ENCODE results near the gene KCNG1.

DNA sequence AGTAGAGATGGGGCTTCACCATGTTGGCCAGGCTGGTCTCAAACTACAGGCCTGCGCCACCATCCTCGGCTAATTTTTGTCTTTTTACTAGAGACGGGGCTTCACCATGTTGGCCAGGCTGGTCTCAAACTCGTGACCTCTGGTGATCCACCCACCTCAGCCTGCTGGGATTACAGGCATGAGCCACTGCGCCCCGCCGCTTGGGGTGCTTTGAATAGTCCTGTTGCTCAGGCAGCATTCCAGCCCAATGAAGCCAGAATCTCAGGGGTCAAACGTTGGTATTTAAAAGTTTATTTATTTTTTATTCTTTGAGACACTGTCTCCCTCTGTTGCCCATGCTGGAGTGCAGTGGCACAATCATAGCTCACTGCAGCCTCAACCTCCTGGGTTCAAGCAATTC, 53.0 kb downstream of the KCNG1 start:
- TF ChIP-seq, protein P1, sequence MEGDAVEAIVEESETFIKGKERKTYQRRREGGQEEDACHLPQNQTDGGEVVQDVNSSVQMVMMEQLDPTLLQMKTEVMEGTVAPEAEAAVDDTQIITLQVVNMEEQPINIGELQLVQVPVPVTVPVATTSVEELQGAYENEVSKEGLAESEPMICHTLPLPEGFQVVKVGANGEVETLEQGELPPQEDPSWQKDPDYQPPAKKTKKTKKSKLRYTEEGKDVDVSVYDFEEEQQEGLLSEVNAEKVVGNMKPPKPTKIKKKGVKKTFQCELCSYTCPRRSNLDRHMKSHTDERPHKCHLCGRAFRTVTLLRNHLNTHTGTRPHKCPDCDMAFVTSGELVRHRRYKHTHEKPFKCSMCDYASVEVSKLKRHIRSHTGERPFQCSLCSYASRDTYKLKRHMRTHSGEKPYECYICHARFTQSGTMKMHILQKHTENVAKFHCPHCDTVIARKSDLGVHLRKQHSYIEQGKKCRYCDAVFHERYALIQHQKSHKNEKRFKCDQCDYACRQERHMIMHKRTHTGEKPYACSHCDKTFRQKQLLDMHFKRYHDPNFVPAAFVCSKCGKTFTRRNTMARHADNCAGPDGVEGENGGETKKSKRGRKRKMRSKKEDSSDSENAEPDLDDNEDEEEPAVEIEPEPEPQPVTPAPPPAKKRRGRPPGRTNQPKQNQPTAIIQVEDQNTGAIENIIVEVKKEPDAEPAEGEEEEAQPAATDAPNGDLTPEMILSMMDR (IDR thresholded peaks at IDR 0.05; ENCODE audit: poor library complexity) = no peak
- no peak for TF ChIP-seq EZH2phosphoT487 (IDR thresholded peaks at IDR 0.05; ENCODE audit: low read depth, severe bottlenecking, unreplicated experiment)

Data from hepatocyte (in vitro differentiated cells).